GM12873 (cell line): Measurements from ENCODE around the gene KCNH5.

Experiments used
- CTCF ChIP-seq: IDR thresholded peaks from 2 replicates; pipeline ENCODE4 v1.5.1; 2012; ENCODE audit warnings: low read depth, mild to moderate bottlenecking, moderate library complexity, low read length, control low read depth; ENCODE audit not compliant: insufficient read depth; ENCODE audit errors: missing control alignments

The KCNH5 gene

GRCh38 chr14:63045234-63045611 is at the start of gene KCNH5:
Gene KCNH5, minus strand, starts transcription at chr14:63045458. Its CDS starts 272 bp downstream, at chr14:63045186.
- TF ChIP-seq CTCF = no peak

GRCh38 chr14:63091394-63091996 is 46.2 kb upstream of the KCNH5 start:
- no peak for TF ChIP-seq CTCF

GRCh38 chr14:63088865-63089264 is 43.6 kb upstream of the KCNH5 start:
- TF ChIP-seq CTCF = no peak

GRCh38 chr14:63078569-63078968 is 33.3 kb upstream of the KCNH5 start:
- no peak for TF ChIP-seq CTCF

GRCh38 chr14:63076488-63076887 is 31.2 kb upstream of the KCNH5 start:
- no peak for TF ChIP-seq CTCF

GRCh38 chr14:63055631-63056030 is 10.4 kb upstream of the KCNH5 start:
- TF ChIP-seq CTCF = no peak

GRCh38 chr14:63051992-63052391 is 6.7 kb upstream of the KCNH5 start:
- TF ChIP-seq CTCF = no peak
